ENCODE data around the gene TLR6.
"Not testable (repeated sequence)": the region's sequence is repeated elsewhere in the genome, so short reads cannot be mapped to it uniquely, and the experiment has no call there.

Gene TLR6

DNA sequence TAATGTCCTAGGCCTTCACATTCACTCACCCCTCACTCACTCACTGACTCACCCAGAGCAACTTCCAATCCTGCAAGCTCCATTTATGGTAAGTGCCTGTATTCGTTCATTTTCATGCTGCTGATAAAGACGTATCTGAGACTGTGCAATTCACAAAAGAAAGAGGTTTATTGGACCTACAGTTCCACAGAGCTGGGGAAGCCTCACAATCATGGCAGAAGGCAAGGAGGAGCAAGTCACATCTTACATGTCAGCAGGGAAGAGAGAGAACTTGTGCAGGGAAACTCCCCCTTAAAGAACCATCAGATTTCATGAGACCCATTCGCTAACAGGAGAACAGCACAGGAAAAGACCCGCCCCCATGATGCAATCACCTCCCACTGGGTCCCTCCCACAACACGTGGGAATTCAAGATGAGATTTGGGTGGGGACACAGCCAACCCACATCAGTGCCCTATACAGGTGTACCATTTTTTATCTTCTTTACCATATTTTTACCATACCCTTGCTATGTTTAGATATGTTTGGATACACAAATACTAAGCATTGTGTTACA is 33.8 kb downstream of the TLR6 start:
- no peak for DNase-seq (ENCODE audit: low read depth in 2 of 2)

DNA sequence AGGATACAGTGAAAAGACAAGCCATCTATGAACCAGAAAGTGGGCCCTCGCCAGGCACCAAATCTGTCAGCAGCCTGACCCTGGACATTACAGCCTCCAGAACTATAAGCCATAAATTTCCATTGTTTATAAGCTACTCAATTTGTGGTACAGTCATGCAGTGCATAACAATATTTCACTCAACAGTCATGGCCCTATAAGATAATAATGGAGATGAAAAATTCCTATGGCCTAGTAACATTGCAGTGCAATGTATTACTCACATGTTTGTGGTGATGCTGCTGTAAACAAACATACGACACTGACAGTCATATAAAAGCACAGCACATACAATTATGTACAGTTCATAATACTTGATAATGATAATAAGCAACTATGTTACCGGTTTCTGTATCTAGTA is 34.9 kb downstream of the TLR6 start:
- no peak for DNase-seq (ENCODE audit: low read depth in 2 of 2)

DNA sequence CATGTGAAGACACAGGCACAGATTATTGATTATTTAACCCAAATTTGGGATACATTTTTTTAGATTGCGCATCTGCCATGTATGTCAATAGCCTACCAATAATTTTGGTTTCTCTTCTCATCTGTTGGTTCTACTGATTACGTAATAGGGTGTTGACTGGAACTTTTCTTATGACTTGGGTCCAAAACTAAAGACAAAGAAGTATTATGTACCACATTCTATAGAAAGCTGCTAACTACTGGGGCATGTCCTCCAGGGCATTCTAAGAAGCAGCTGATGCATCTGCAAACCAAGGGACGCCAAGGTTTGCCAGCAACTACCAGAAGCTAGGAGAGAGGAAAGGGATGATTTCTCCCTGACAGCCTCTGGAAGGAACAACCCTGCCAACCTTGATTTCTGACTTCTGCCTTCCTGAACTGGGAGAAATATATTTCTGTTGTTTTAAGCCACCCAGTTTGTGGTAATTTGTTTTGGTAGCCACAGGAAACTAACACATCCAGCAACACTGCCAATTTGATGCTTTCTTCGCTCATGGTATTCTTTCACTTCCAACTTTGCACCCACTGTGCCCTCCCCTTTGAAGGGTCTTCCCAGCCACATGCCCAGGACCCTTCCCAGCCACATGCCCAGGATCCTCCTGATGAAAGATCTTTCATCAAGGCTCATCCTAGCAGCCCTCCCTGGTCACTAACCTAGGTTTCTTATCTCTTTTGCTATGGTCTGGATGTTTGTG is 36.1 kb downstream of the TLR6 start:
- DNase-seq (ENCODE audit: low read depth in 2 of 2) = no peak

DNA sequence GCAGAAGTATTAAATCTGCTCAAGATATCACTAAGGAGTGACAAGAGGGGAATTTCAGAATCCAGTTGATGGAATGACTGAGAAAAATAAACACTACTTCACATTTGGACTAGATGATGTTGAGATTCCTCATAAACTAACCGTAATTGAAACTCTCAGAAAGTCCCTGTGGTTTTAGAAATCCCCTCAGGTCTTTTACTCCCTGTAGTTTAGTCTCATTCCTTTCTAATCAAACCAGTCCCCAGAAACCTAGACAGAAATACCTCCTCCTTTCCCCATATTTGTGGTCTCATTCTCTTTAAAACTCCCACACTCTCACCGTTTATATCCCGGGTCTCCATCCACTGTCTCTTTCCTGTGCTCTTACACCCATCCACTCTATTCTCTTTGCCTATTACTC is 37.0 kb downstream of the TLR6 start:
- no peak for DNase-seq (ENCODE audit: low read depth in 2 of 2)

DNA sequence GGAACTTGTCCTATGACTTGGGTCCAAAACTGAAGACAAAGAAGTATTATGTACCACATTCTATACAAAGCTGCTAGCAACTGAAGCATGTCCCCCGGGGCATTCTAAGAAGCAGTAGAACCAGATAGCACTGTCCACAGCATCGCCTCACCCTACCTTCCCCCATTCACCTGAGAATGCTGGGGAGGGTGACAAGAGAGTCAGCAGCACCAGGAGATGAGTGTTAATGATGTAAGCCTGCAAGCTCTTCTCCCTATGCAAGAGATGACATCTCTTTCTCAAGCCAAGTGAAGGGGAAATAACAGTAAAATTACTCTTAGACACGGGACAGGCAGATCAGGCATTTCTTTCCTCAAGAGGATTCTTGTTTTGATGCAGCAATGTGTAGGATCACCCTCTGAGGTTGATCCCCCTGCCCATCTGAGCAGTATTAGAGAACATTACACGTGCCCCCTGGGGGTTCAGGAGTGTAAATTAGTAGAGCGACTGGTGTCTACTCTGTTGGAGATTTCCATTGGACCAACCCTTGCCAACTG is 38.1 kb downstream of the TLR6 start:
- DNase-seq (ENCODE audit: low read depth in 2 of 2) = no peak

DNA sequence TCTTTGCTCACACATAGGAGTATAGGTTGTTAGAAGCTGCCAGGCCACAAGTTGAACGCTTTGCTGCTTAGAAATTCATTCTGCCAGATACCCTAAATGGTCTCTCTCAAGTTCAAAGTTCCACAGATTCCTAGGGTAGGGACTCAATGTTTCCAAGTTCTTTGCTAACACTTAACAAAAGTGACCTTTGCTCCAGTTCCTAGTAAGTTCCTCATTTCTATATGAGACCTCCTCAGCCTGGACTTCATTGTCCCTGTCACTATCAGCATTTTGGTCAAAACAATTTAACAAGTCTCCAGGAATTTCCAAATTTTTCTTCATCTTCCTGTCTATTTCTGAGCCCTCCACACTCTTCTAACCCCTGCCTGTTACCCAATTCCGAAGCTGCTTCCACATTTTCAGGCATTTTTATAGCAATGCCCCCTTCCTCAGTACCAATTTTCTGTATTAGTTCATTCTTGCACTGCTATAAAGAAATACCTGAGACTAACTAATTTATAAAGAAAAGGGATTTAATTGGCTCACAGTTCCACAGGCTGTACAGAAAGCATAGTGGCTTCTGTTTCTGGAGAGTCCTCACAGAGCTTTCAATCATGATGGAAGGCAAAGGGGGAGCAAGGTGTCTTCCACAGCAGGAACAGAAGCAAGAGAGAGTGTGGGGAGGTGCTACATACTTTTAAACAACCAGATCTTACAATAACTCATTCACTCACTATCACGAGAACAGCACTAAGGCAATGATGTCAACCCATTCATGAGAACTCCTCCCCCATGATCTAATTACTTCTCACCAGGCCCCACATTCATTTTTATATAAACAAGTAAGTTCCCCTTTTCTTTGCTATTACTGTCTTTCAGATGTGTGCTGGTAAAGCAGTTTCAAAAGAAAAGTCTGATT is 40.5 kb downstream of the TLR6 start:
- no peak for DNase-seq (ENCODE audit: low read depth in 2 of 2)

DNA sequence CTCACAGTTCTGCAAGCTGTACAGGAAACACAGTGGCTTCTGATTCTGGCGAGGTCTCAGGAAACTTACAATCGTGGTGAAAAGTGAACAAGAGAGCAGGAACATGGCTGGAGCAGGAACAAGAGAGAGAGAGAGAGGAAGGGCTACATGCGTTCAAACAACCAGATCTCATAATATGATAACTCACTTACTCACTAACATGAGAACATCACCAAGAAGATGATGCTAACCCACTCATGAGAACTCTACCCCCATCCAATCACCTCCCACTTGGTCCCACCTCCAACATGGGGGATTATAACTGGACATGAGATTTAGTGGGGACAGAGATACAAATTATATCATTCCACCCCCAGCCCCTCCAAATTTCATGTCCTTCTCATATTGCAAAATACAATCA is 42.2 kb downstream of the TLR6 start:
- DNase-seq (ENCODE audit: low read depth in 2 of 2) = no peak

DNA sequence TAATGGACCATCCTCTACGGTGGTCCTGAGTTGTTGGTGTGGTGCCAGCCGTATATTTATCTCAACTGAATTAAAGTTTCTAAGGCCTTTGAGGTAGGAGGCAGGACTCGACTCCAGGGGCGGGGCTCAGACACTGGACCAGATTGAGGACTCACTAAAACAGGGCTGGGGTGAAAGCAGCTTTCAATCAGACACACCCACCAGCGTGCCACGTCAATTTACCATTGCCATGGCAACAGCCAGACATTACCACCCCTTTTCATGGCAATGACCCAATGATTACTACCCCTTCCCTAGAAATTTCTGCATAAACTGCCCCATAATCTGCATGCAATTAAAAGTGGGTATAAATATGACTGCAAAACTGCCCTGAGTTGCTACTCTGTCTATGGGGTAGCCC is 45.3 kb downstream of the TLR6 start:
- DNase-seq (ENCODE audit: low read depth in 2 of 2) = no peak

DNA sequence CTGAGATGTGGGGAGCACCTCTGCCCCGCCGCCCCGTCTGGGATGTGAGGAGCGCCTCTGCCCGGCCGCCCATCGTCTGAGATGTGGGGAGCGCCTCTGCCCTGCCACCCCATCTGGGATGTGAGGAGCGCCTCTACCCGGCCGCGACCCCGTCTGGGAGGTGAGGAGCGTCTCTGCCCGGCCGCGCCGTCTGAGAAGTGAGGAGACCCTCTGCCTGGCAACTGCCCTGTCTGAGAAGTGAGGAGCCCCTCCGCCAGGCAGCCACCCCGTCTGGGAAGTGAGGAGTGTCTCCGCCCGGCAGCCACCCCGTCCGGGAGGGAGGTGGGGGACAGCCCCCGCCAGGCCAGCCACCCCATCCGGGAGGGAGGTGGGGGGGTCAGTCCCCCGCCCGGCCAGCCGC is 49.2 kb downstream of the TLR6 start:
- not testable (repeated sequence) for DNase-seq (ENCODE audit: low read depth in 2 of 2)

DNA sequence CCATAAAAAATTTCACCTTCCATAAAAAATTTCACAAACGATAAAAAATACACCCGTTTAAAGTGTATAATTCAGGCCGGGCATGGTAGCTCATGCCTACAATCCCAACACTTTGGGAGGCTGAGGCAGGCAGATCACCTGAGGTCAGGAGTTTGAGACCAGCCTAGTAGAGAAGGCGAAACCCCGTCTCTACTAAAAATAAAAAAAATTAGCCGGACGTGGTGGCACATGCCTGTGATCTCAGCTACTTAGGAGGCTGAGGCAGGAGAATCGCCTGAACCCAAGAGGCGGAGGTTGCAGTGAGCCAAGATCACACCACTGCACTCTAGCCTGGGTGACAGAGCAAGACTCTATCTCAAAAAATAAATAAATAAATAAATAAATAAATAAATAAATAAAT is 50.4 kb downstream of the TLR6 start:
- not testable (repeated sequence) for DNase-seq (ENCODE audit: low read depth in 2 of 2)

DNA sequence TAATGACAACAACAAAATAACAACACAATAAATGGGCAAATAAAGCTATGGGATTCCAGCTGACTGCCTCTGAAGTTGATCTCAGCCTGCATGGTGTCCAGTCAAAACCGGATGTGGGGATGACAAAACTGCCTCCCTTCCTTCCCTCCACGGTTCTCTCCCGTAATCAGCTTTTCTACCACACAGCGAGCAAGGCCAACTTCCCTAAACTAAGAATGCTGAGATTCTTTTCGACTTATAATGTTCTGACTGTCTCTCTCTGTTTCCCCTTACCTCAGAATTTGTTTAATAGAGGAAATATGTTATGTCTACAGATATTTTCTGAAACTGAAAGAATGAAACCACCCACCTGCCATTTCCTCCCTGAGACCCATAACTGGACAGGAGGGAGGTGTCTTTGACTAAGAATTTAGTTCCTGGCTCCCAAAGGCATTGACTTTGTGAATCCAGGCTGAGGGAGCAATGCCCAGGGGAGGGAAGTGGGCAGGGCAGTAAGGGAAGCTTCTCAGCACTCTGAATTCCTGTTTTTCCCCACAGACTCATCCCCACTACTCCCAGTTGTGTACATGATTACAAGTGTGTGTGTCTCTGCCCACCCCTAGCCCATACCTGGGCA is 51.0 kb downstream of the TLR6 start:
- DNase-seq (ENCODE audit: low read depth in 2 of 2) = no peak

DNA sequence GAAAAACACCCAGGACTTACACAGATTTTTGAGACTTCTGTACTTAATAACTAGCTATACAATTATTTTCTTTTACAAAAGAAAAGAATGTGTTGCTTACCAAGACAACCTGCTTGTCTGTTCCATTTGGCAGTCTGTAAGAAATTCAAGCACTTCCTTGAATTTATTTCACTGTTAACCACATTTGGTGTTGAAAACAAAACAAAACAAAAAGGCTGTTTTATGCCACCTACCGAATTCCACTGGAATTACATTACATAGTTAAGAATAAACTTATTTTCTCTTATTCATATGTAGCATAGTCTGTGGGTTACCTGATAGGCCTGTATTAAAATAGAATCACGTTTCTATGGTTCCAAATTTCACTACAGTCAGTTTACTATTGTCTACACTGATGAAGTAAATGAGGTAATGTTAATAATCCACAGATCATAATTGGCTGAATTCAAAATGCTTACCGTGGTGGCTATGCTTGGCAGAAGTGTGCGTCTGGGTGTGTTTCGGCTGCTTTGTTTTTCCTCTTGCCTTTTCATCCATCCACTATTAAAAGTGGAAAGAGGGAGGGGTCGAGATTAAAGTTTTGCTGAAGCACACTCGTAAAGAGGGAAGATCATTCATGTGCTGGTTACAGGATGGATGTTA is 51.8 kb downstream of the TLR6 start, which contains the start of gene TLR1:
Gene TLR1, minus strand, starts transcription at position 138 of the 642 bp plus-strand sequence. CDS start 5,960 bp downstream, outside the sequence.
- DNase-seq (ENCODE audit: low read depth in 2 of 2) = no peak

DNA sequence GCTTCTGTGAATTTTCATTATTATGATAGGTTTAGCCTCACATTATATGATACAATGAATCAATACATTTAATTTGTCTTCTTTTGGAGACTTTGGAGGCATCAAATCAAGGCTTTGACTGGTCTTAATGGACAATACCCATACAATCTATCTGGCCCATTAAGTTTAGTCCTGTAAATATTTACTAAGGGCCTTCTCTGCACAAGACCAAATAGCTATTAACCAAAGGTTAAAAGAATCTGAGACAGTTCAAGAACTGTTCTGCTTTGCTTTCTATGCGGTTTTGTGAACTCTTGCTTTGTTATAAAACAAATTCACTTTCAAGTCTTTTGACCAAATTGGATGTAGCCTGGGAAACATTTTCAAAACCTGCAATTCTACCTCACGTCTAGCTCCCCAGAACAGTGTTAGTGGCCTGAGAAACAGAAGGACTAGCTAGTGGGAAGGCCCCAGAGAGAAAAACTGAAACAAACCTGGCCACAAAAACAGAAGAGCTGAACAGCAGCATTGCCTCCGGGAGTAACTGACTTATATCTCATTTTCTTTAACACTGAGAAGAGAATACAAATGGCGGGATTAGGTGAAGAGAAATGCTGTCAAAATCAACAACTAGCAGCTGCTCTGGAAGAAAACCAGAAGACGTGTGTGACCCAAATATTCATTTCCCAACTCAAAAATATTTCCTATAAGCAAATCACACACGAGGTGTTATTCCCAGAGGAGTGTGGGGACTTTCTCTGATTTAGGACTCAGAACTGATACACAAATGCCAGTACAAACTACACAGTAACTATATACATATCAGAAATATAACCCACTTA is 52.6 kb downstream of the TLR6 start:
- no peak for DNase-seq (ENCODE audit: low read depth in 2 of 2)

DNA sequence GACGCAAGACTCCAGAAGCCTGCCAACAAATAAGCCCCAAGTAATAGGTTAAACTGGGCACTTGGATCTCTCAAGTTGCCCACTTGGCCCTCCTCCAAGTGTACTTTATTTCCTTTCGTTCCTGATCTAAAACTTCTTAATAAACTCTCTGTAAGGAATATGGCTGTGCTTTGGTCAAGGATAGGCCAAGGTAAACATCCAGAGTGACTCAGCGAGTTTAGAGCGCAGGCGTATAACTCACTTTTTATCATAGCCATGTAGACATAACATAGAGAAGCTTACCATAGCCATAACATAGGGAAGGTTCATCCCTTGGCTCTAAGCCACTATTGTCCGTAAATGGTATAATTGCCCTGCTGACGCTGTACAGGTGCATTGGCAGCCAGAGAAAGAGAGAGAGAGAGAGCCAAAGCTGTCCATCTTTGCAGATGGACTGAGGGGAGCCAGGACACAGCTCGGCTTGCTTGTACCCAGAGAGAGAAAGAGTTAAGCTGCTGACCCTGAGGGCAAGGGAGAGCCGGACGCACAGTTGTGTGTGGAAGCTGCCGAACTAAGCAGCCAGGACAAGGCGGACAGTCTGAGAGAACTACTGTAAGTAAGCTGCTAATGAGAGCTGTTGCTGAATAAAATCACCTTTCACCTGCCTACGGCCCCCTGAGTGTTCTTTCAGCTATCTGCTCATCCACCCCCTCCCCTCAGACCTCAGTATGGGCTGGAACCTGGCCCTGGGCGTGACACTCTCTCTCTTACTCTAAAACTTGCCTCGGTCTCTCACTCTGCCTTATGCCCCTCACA is 53.9 kb downstream of the TLR6 start:
- no peak for DNase-seq (ENCODE audit: low read depth in 2 of 2)

DNA sequence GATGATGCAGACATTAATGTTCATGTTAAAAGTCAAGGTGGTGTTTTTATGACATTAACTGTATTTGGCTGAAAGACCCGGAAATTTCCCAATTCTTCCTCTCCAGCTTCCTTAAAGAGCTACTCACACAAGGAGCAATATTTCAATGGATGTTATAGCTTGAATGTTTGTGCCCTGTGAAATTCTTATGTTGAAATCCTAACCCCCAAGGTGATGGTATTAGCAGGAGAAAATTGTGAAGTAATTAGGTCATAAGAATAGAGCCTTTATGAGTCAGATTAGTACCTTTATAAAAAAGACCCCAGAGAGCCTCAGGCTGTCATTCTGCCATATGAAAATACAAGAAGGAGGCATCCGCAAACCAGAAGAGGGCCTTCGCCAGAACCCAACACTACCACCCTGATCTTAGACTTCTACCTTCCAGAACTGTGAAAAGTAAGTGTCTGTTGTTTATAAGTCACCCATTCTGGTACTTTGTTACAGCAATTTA is 55.6 kb downstream of the TLR6 start:
- no peak for DNase-seq (ENCODE audit: low read depth in 2 of 2)

DNA sequence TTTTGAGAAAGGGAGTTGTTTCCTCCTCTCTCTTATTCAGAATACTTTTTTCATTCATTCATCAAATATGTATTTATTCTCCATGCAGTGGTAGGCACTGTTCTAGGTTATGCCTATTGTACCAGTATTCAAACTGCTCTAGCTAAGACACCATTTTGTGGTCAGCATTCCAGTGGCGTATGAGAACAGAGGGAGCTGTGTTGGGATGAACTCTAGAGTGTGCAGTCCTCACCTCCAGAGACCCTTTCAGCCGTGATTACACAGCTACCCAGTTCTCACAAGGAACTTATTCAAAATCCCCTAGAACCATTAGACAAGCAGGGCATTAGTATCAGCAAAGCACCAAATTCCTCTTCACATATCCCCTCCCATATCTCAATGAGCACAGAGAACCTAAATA is 56.3 kb downstream of the TLR6 start:
- no peak for DNase-seq (ENCODE audit: low read depth in 2 of 2)

DNA sequence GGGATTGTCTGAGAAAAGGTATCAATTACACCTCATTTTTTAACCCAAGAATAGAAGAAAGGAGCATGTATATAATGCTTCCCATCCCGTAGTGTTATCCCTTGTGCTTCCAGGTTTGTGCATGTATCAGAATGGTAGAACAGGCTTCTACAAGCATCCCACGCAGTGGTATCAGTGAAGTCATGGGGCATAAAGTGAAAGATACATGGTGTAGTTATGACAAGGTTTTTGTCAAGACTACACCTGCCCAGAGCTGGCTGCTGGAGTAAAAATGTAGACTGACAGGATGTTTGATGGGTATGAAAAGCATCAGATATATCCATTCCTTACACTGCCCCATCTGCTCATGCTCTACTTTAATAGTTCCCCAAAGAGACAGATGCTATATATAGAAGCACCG is 61.5 kb downstream of the TLR6 start:
- DNase-seq (ENCODE audit: low read depth in 2 of 2) = no peak

DNA sequence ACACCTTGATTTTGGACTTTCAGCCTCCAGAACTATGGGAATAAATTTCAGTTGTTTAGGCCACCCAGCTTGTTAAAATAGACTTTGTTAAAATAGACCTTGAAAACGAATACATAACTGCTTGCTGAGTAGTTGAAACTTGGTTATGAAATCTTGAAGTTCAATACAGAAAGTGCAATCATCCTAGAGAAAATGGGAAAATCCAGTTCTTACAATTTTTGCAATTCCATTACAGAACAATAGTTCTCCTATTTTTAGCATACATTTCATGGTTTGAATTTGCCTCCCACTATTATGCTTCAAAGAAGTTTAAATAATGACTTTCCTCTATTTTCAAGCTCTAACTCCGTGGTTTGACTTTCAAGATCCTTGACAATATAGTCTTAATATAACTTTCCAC is 62.6 kb downstream of the TLR6 start:
- DNase-seq (ENCODE audit: low read depth in 2 of 2) = no peak

DNA sequence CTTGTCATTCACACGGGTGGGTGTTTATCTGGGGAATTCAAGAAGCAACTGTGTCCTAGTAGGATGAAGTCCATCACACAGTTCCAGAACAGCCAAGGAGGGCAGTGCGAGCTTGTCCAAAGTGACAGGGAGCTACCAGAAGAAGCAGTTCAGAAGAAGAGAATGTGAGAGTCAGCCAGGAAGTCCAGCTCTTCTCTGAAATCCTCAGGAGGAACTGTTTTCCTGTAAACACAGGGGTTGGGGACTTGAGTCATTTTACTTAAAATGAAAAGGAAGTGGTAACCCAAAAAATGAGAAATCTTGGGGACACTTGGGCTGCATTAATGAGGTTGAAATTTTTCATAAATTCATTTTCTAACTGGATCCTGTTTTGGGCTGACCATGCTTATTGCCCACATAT is 65.6 kb downstream of the TLR6 start:
- no peak for DNase-seq (ENCODE audit: low read depth in 2 of 2)

DNA sequence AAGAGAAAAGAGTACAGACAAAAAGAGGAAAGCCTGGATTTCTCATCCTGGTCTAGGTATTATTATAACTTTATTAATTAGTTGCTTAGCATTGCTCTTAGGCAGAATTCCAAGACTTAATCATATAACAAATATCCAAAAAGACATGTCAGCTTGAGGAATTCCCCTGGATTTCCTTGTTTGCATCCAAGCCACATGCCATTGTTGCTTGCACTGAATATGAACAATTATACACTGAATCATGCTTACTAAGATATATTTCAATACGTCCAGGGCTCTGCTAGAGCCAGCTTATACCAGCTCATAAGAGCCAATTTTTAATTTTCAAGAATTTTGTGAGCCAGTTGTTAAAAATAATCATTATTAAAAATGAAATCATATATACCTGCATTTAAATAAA is 68.3 kb downstream of the TLR6 start:
- DNase-seq (ENCODE audit: low read depth in 2 of 2) = no peak
